GM19099 (cell line): Measurements from ENCODE around the gene GAGE1.
"Not testable (repeated sequence)": the region's sequence is repeated elsewhere in the genome, so short reads cannot be mapped to it uniquely, and the experiment has no call there.

Experiments used
- POLR2A ChIP-seq: IDR thresholded peaks from 3 replicates; pipeline ENCODE4 v1.6.1; 2011; ENCODE audit warnings: low read depth; ENCODE audit not compliant: insufficient read length; ENCODE audit errors: extremely low read depth

Gene GAGE1, protein sequence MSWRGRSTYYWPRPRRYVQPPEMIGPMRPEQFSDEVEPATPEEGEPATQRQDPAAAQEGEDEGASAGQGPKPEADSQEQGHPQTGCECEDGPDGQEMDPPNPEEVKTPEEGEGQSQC

DNA sequence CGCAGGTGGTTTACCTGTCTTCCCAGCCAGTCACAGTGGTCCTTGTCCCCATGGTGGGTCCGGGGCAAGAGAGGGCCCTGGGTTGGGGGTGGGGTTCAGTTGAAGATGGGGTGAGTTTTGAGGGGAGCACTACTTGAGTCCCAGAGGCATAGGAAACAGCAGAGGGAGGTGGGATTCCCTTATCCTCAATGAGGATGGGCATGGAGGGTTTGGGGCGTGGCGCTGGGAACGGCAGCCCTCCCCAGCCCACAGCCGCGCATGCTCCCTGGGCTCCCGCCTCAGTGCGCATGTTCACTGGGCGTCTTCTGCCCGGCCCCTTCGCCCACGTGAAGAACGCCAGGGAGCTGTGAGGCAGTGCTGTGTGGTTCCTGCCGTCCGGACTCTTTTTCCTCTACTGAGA lies at the start of gene GAGE1:
Gene GAGE1 (plus strand): TSS at position 301 of the 400 bp plus-strand sequence. CDS start 1,155 bp downstream, outside the sequence.
- TF ChIP-seq POLR2A: not testable (repeated sequence)

DNA sequence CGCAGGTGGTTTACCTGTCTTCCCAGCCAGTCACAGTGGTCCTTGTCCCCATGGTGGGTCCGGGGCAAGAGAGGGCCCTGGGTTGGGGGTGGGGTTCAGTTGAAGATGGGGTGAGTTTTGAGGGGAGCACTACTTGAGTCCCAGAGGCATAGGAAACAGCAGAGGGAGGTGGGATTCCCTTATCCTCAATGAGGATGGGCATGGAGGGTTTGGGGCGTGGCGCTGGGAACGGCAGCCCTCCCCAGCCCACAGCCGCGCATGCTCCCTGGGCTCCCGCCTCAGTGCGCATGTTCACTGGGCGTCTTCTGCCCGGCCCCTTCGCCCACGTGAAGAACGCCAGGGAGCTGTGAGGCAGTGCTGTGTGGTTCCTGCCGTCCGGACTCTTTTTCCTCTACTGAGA lies 47.8 kb upstream of the GAGE1 start, which contains the start of gene GAGE12E:
Gene GAGE12E (plus strand): TSS at position 301 of the 400 bp plus-strand sequence. CDS start 1,155 bp downstream, outside the sequence.
- not testable (repeated sequence) for TF ChIP-seq POLR2A

DNA sequence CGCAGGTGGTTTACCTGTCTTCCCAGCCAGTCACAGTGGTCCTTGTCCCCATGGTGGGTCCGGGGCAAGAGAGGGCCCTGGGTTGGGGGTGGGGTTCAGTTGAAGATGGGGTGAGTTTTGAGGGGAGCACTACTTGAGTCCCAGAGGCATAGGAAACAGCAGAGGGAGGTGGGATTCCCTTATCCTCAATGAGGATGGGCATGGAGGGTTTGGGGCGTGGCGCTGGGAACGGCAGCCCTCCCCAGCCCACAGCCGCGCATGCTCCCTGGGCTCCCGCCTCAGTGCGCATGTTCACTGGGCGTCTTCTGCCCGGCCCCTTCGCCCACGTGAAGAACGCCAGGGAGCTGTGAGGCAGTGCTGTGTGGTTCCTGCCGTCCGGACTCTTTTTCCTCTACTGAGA lies 38.3 kb upstream of the GAGE1 start, which contains the start of gene GAGE12F:
Gene GAGE12F (plus strand): TSS at position 301 of the 400 bp plus-strand sequence. CDS start 1,155 bp downstream, outside the sequence.
- TF ChIP-seq POLR2A: not testable (repeated sequence)

DNA sequence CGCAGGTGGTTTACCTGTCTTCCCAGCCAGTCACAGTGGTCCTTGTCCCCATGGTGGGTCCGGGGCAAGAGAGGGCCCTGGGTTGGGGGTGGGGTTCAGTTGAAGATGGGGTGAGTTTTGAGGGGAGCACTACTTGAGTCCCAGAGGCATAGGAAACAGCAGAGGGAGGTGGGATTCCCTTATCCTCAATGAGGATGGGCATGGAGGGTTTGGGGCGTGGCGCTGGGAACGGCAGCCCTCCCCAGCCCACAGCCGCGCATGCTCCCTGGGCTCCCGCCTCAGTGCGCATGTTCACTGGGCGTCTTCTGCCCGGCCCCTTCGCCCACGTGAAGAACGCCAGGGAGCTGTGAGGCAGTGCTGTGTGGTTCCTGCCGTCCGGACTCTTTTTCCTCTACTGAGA lies 28.7 kb upstream of the GAGE1 start, which contains the start of gene GAGE12G:
Gene GAGE12G (plus strand): TSS at position 301 of the 400 bp plus-strand sequence. CDS start 1,155 bp downstream, outside the sequence.
- not testable (repeated sequence) for TF ChIP-seq POLR2A

DNA sequence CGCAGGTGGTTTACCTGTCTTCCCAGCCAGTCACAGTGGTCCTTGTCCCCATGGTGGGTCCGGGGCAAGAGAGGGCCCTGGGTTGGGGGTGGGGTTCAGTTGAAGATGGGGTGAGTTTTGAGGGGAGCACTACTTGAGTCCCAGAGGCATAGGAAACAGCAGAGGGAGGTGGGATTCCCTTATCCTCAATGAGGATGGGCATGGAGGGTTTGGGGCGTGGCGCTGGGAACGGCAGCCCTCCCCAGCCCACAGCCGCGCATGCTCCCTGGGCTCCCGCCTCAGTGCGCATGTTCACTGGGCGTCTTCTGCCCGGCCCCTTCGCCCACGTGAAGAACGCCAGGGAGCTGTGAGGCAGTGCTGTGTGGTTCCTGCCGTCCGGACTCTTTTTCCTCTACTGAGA lies 19.2 kb upstream of the GAGE1 start, which contains the start of gene GAGE12H:
Gene GAGE12H (plus strand): TSS at position 301 of the 400 bp plus-strand sequence. CDS start 1,155 bp downstream, outside the sequence.
- not testable (repeated sequence) for TF ChIP-seq POLR2A

DNA sequence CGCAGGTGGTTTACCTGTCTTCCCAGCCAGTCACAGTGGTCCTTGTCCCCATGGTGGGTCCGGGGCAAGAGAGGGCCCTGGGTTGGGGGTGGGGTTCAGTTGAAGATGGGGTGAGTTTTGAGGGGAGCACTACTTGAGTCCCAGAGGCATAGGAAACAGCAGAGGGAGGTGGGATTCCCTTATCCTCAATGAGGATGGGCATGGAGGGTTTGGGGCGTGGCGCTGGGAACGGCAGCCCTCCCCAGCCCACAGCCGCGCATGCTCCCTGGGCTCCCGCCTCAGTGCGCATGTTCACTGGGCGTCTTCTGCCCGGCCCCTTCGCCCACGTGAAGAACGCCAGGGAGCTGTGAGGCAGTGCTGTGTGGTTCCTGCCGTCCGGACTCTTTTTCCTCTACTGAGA lies 9.6 kb upstream of the GAGE1 start, which contains the start of gene GAGE2A:
Gene GAGE2A (plus strand): TSS at position 301 of the 400 bp plus-strand sequence. CDS start 1,155 bp downstream, outside the sequence.
- not testable (repeated sequence) for TF ChIP-seq POLR2A

DNA sequence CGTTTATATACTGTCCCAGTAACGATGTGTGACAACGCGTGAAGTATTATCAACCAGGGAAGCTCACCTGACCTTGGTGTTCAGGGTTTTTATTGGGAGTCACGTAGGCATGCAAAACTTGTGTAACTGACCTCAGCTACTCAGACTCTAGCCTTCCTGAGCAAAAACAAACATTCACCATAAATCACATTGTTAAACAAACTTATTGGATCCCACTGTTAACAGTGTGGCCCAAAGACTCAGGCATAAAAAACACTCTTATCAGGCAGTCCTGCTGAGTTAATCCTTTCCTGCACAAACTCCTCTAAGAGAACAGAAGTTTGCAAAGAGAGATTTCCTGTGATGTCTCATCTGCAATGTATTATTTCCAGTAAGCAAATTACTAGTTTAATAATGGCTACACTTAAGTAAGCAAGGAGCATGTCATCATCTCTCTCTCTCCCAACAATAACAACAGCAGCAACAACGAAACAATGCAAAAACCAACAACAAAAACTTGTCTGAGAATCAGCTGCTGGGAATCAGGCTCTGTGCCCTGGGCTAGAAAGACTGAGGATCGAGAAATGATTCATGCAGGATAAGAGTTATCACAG lies 12.0 kb downstream of the GAGE1 start:
- no peak for TF ChIP-seq POLR2A

DNA sequence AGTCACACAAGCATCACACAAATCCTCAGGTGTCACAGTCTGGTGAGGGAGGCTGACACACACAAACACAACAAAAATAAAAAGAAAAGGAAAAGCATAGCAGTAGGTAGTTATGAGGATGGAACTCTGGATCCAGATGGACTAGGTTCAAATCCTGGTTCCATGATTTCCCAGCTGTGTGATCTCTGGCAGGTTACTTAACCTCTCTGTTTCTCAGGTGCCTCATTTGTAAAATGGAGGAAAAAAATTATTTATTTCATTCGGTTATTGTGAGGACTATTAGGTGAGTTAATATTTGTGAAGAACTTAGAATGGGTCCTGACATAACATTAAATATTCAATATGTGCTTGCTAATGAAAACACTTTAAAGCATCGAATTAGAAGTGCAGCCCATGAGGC lies 19.8 kb downstream of the GAGE1 start:
- no peak for TF ChIP-seq POLR2A

DNA sequence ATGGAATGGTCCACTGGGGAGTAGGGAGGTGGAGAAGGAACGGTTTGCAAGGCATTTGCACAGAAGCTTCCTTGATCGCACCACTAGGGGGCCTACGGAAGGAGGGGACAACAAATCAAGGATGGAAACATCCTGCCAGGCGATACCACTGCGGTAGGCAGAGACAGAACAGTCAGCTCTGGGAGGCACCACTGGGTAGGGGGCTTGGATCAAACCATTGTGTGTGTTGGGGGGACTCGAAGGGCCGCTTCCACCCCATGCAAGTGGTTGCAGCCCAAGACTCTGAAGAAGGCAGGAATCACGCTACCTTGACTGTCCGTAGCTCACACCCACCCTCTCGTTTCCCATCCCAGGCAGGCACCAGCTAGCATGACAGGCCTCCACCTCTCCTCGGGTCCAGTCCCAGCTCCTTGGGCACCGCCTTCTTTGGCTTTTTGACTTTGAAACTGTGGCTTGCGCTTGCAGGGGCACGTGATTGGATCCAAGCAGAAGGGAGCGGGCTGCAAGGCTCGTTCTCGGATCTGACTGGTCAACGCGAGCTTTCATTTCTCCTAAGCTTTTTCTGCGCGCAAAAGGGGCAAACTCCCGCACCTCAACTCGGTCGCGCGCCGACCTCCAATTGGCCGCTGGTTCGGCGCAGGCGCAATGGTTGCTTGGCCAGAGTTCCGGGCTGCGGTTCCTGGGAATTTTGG lies 28.4 kb downstream of the GAGE1 start:
- TF ChIP-seq POLR2A: no peak

DNA sequence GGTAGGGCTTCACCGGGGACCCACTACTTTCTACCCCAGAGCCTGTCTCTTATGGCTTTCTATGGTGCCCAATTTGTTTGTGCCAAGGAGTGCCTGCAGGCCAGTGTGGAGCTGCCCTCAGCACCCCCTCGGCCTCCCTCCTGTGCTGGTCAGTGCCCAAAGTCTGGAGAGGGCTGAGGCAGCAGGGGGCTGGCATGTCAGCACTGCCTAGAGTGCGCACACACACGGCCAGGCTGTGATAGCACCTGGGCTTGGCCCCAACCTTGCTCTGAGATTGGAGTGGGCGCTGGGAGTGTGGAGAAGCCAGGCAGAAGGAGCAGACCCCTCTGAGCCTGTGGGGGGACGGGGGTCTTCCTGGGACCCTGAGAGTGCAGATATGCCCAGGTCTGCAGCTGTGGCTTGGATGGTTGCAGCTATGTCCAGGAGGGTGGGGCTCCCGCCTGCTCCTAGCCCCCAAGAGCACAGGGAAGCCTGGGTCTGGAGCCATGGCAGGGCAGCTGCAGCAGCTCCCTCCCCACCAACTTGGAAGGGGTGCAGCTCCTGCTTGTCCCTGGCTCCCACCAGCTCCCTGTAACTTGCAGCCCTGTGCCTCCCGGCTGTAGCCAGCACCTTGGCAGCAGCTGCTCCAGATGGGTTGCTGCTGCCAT lies 46.3 kb downstream of the GAGE1 start:
- TF ChIP-seq POLR2A: no peak

DNA sequence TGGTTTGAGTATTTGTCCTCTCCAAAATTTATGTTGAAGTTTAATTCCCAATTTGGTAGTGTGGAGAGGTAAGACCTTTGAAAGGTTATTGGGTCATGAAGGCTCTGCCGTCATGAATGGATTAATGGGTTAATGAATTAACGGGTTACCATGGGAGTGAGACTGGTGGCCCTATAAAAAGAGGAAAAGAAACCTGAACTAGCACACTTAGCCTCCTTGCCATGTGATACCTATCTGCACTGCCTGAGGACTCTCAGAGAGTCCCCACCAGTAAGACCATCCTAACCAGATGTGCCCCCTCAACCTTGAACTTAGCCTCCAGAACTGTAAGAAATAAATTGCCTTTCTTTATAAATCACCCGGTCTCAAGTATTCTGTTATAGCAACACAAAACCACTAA lies 57.7 kb downstream of the GAGE1 start:
- TF ChIP-seq POLR2A: no peak
